Epithelial cell of esophagus (primary cell): ENCODE results near the gene TET1.

ENCODE experiments used
- DNase-seq: peaks from one replicate; pipeline ENCODE4 v3.0.0; 2010; ENCODE audit warnings: low read depth
- H3K4me3 ChIP-seq: 2 replicates; pipeline ENCODE4 v1.5.1; 2011; ENCODE audit warnings: mild to moderate bottlenecking, low read length, control low read depth
- CTCF ChIP-seq: IDR thresholded peaks from 2 replicates; pipeline ENCODE4 v1.5.1; 2011; ENCODE audit warnings: low read depth, mild to moderate bottlenecking, low read length, control low read depth, inconsistent platforms; ENCODE audit not compliant: insufficient read depth; ENCODE audit errors: missing control alignments

TET1 gene

GRCh38 chr10:68717435-68717834, 157.3 kb downstream of the TET1 start:
- TF ChIP-seq CTCF: no peak
- no peak overlapping the region for H3K4me3 ChIP-seq
- no peak for DNase-seq

- peak; percentile 98 for DNase-seq
- peak within 1 kb of the TSS; percentile 85 for H3K4me3 ChIP-seq
- no peak for TF ChIP-seq CTCF
Measured at GRCh38 chr10:68720793-68721672, 160.9 kb downstream of the TET1 start, which contains the start of gene CCAR1. CCAR1 (plus strand) TSS chr10:68721239; CDS start chr10:68722505, 1,266 bp downstream.

GRCh38 chr10:68721673-68722335, 161.7 kb downstream of the TET1 start:
- no peak for TF ChIP-seq CTCF
- no peak for DNase-seq
- peak overlapping the region; percentile 85 for H3K4me3 ChIP-seq

GRCh38 chr10:68725016-68725415, 164.9 kb downstream of the TET1 start:
- no peak for TF ChIP-seq CTCF
- no peak for DNase-seq
- no peak overlapping the region for H3K4me3 ChIP-seq

GRCh38 chr10:68727146-68727545, 167.0 kb downstream of the TET1 start:
- no peak for DNase-seq
- TF ChIP-seq CTCF: no peak
- no peak overlapping the region for H3K4me3 ChIP-seq

- no peak for TF ChIP-seq CTCF
- no peak overlapping the region for H3K4me3 ChIP-seq
- no peak for DNase-seq
Measured at GRCh38 chr10:68732651-68733050, 172.5 kb downstream of the TET1 start.
